Activated CD4-positive, CD25-positive, alpha-beta regulatory T cell treated with anti-CD3 and anti-CD28 coated beads, Interleukin-2, amount 50 U/mL, for 24 hours (primary cell): ENCODE results near the gene HOXB7.
A peak's percentile ranks its signal among the peaks of the same experiment; 100 is the strongest.

Experiments
- ATAC-seq, 2 donors: fragments of 150-1000 bp; cut with Tn5 transposase; one replicate each; pipeline ENCODE4 v1.10.0; 2021; ENCODE audit warnings: mild to moderate bottlenecking in 1 of 2, moderate library complexity in 1 of 2

The HOXB7 gene

DNA sequence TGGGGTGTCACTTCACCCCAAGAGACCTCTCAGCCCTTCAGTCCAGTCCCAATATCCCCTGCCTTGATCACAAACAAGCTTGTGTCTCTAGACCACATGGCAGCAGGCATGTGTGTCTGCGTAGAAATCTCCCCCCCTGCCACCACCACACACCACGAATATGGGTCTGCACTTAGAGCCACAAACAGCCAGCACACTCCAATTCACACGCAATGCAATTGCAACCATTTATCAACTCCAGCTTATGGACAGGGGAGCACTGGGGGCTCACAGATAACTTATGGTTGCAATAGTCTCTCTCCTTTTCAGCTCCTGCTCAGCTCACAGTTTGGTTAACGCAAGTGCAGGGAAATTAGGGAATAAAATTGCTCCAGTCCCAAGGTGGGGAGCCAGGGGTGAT, 12.8 kb upstream of the HOXB7 start:
- ATAC-seq = no peak

- ATAC-seq = no peak
These were observed 12.0 kb upstream of the HOXB7 start for GRCh38 chr17:48622857-48623256.

GRCh38 chr17:48621410-48622392, 10.9 kb upstream of the HOXB7 start:
- no peak for ATAC-seq

DNA sequence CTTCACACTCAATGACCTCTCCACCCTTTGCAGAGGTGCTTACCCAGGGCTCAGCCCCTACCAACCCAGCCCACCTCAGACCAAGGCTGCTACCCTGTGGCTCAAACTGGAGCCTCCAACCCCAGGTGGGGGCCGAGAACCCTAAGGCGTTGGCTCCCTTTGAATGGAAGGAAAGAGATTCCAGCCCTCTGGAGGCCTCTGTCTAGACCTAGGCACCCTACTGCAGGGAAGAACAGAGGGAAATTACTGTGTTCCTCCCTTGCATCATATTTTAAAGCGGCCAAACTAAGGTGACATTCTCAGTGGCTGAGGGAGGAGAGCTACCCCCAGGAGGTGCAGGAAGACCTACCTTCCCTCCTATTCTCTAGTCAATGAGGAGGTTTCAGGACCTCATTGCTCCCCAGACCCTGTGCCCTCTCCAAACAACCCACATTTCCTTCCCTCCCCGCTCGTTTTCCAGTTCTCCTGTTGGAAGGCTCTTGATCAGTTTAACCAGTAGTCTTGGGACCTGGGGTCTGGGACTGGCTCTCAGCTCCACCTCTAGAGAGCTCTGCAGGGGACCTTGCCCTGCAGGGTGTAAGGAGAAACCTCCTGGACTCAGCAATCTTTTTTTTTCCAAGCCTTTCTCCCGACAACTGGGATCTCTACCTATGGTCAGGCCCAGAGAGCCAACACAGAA, 9.8 kb upstream of the HOXB7 start:
- ATAC-seq = no peak

GRCh38 chr17:48619826-48620449, 9.1 kb upstream of the HOXB7 start:
- ATAC-seq = no peak

GRCh38 chr17:48618256-48618896, 7.6 kb upstream of the HOXB7 start:
- ATAC-seq = peak; percentile 67 to 76

DNA sequence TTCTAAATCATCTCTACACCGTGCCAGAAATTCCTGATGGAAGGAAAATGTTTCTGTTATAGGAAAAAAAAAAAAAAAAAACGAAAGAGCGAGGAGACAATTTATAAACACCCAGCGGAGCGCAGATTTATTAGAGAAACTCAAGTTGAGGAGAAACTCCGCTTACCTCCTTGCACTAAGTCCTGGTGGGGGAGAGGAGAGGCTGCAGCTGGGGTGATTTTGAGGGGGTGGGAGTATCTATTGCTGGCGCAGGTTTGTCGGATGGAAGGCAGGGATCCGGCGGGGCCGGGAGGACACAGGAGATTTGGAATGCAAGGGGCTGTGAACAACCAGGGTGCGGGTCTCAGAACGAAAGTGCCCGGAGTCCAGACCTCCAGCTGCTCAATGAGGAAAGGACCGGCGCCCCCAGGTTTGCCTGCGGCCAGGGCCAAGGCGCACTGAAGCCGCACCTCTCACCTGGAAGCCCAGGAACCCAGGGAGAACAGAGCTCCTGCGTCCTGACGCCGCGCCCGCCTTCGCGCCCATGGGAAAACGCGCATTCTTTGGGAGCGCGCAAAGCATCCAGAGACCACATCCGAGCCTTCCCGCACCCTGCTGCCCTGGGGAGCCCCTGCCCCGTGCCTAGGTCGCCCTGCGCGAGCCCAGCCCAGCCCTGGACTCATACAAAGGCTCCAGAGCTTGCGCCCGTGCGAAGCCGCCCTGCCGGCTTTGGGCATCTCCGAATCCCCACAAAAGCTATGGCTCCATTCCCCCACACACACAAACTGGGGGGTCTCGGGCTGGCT, 6.8 kb upstream of the HOXB7 start:
- ATAC-seq = no peak

GRCh38 chr17:48616717-48617470, 6.1 kb upstream of the HOXB7 start:
- ATAC-seq = no peak

- no peak for ATAC-seq
These were observed 5.3 kb upstream of the HOXB7 start for GRCh38 chr17:48615963-48616716.

DNA sequence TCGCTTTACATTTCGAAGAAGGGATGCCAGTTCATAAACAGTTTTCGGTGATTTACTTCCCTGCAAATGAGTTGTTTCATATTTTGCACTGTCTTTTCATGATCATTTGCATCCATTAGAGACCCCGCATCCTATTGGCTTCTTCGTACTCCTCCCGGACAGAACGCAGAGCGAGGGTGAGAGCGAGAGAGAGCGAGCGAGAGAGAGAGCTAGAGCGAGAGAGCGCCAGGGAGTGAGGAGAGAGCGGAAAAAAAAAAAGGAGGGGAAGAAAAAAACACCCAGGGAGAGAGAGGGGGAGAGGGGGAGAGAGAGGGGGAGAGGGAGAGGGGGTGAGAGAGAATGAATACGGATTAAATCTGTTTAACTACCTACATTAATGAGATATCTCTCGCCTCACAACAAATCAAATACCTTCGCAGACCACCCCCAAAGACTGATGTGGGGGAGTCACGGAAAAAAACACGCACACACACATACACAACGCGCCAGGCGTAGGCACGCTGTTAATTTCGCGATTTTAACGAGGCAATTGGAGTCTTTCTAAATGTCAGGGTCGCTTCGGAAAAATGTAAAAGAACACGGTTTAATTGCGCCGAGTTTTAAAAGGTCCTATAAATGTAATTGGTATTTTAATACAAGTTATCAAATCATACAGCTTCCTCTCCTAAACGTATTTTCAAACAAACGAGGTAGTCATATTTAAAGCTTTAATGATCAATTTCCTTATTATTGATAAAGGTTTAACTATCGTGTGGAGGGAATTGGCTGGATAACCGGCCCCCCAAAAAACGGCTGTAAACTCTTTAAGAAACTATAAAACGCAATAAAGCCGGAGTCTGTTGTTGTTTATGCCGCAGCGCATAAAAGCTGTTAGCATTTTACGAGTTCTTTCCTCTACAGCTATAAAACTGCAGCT, 4.5 kb upstream of the HOXB7 start, which contains the start of gene HOXB8:
Gene HOXB8, minus strand, starts transcription at position 246 of the 916 bp plus-strand sequence. CDS start 588 bp downstream, outside the sequence.
- no peak for ATAC-seq

- ATAC-seq = no peak
These were observed 3.3 kb upstream of the HOXB7 start for GRCh38 chr17:48613862-48614694.

- ATAC-seq = peak; percentile 62 to 69
These were observed 2.3 kb upstream of the HOXB7 start for GRCh38 chr17:48612854-48613691.

DNA sequence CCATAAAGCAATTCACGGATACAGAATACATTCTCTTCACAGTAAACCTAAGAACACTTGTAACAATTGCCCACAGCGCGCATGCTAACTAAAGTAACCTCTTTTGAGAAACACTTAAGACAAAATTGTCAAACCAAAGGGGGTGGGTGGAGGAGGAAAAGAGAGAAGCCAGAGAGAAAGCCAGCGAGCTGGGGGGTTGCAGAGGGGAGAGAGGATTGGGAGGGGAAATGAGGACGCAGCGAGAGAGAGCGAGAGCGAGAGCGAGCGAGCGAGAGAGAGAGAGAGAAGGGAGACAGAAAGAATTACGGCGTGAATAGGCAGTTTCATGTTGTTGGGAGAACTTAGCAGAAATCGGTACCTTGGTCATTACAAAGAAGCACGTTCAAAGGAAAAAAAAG, 1.6 kb upstream of the HOXB7 start:
- peak in 1 of 2 donors; percentile 9 for ATAC-seq

- no peak for ATAC-seq
These were observed 1.1 kb upstream of the HOXB7 start for GRCh38 chr17:48611681-48612455.

DNA sequence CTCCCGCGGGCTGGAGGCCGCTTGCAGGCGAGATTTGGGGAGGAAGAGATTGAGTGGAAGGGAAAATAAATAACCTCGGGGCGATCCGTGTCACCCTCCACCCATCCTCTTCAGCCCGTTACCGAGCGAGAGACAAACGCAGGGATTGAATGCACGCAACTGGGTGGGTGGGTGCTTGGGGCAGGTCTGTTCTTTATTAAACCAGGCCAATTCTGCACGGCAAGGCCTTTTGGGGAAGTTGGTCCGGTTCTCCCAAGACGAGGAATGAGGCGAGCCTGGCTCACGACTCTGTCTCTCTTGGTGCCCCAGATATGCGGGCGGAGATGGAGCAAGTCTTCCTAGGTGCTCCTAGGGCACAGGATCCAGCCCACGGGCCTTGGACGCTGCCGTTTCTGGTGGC, 396 bp upstream of the HOXB7 start:
- ATAC-seq = peak in 1 of 2 donors; percentile 10

DNA sequence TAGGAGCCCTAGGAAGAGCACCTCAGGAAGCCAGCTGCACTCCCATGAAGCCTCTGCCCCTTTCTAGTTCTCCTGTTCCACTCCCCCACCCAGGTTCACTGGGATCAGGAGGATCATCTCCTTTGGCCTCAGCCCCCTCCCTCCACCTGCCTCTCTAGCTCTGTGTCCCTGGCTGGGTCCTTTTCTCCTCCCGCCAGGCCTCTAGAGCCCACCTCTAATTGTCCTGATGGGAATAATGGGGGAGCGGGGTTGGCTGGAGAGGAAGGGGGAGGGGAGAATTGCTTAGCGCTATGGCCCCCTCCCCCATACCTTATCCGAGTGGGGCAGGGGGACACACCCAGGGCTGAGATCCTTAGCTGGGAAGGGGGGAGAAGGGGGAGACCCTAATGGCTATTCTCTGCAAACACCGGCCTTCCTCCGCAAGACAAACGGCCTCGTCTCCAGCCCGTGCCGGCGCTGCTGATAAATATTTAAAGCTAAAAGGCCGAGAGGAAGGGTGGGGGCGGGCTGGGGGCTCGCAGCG, 997 bp downstream of the HOXB7 start:
- ATAC-seq = no peak
